Adrenal gland (tissue), 12 donors: ENCODE measurements around the gene BOD1L1. TPM values are rescaled to one million over a fixed set of nuclear protein-coding genes. Genes with fewer than 3 reads are reported as not detected.
A peak's percentile ranks its signal among the peaks of the same experiment; 100 is the strongest.

Source experiments
- DNase-seq, 7 donors: peaks; one replicate each; pipeline ENCODE4 v3.0.0-alpha.2; 2019 to 2020
- H3K27ac ChIP-seq, 5 donors: fragments of 200-600 bp; sonication (generic) in 4 of 5; 1 replicate in 3 of 5; 2 replicates in 2 of 5; pipeline versions ENCODE4 v1.5.1 to v1.8.0; 2016 to 2020; ENCODE audit warnings: mild to moderate bottlenecking in 1 of 5
- H3K27me3 ChIP-seq: fragments of 200-600 bp; 2 replicates; pipeline ENCODE4 v1.8.0; 2021
- H3K36me3 ChIP-seq, 2 donors: fragments of 200-600 bp; replicated peaks in 1 of 2; 1 replicate in 1 of 2; 2 replicates in 1 of 2; pipeline versions ENCODE4 v1.5.1 to v1.8.0; 2018 to 2022
- H3K4me1 ChIP-seq, 2 donors: fragments of 200-600 bp; replicated peaks in 1 of 2; 1 replicate in 1 of 2; 2 replicates in 1 of 2; pipeline versions ENCODE4 v1.5.1 to v1.8.0; 2018 to 2021
- H3K4me3 ChIP-seq, 4 donors: fragments of 200-600 bp; sonication (generic) in 3 of 4; one replicate each; pipeline ENCODE4 v1.5.1; 2016 to 2018
- H3K9me3 ChIP-seq, 3 donors: fragments of 200-600 bp; sonication (generic) in 1 of 3; replicated peaks in 1 of 3; 1 replicate in 2 of 3; 2 replicates in 1 of 3; pipeline versions ENCODE4 v1.5.1 to v1.8.0; 2016 to 2021
- CTCF ChIP-seq, 6 experiments: fragments of 450-650 bp in 4 of 6; fragments of 200-600 bp in 2 of 6; sonication (generic) in 1 of 6; IDR thresholded peaks; 1 replicate in 5 of 6; 2 replicates in 1 of 6; pipeline versions ENCODE4 v1.5.1 to v1.8.0; 2016 to 2021; ENCODE audit warnings: antibody characterized with exemption in 6 of 6, mild to moderate bottlenecking in 2 of 6, moderate library complexity in 1 of 6
- POLR2A ChIP-seq, 2 donors: fragments of 450-650 bp; IDR thresholded peaks; one replicate each; pipeline ENCODE4 v1.6.1; 2017; ENCODE audit warnings: antibody characterized with exemption in 2 of 2, mild to moderate bottlenecking in 2 of 2, moderate library complexity in 1 of 2
- WGBS, 4 donors: extraction: QIAGEN DNeasy Blood & Tissue Kit in 2 of 4; methylation state at CpG; one replicate each; pipeline versions ENCODE4 v1.1.5 to v1.1.7; 2013 to 2017; 5-methylcytosine and 5-hydroxymethylcytosine counted together
- intact Hi-C, 2 donors: fragments of 100-400 bp; cut with DNase I; formaldehyde crosslinking; loops; one replicate each; pipeline versions ENCODE4 v1.14.1 to v1.15.0; 2022 to 2023
- polyA plus RNA-seq, 3 donors: library from polyadenylated mRNA; stranded (reverse); fragments of 200-250 nt in 2 of 3; fragments of 350-450 nt in 1 of 3; fragmentation: Illumina TruSeq in 1 of 3; extraction: RNeasy Lipid Tissue Mini Kit (QIAGEN cat#74804) in 1 of 3; gene quantifications; one replicate each; pipeline ENCODE4 v1.2.3, GENCODE V29; 2013 to 2014
- total RNA-seq, 9 donors: library from RNA; depleted of rRNA in 4 of 9; stranded (reverse); fragments of >200 nt in 4 of 9; fragments of 120-200 nt in 1 of 9; fragmentation: NEBNext Ultra II Directional in 1 of 9; extraction: Animal tissue kit (Norgen Biotek cat#: 25700) in 1 of 9; gene quantifications; one replicate each; pipeline versions ENCODE4 v1.1.0 to v1.2.4, GENCODE V29; 2013 to 2023
- donor health status: healthy with polysubstance abuse.
- donor health status: Bipolar disorder and iron deficiency.
- donor health status: DM: yes; HTN: yes; CAD: no.
- donor health status: DM: no; HTN: no; CAD: no.
- donor health status: DM: no; HTN: no; CAD: no.
- donor health status: DM: yes; HTN: yes; CAD: no.

The BOD1L1 gene
- total and polyA plus RNA-seq, 12 donors: 7.4 to 31.0 (median 20.7) TPM

GRCh38 chr4:13599159-13599558 lies 28.4 kb downstream of the BOD1L1 start:
- DNase-seq: no peak
- no peaks in the 10 kb centered on the region for H3K27me3 ChIP-seq
- H3K36me3 ChIP-seq: peaks cover 0 to 50% of the 10 kb centered on the region in 2 donors
- no peak for TF ChIP-seq POLR2A (IDR thresholded peaks at IDR 0.05)
- TF ChIP-seq CTCF (IDR thresholded peaks at IDR 0.05): no peak
- intact Hi-C loops: no loop called here
- 71 to 80% (median 79%) methylated on average over 5 of the region's 5 CpGs for WGBS, 4 donors
- no peak overlapping the region for H3K4me3 ChIP-seq
- no peak overlapping the region for H3K27ac ChIP-seq
- no peaks in the 10 kb centered on the region for H3K9me3 ChIP-seq
- peaks cover 0 to 7% of the 10 kb centered on the region in 2 donors for H3K4me1 ChIP-seq

- Histone ChIP-seq H3K36me3 (peaks cover 0 to 41% of the 10 kb centered on the region in 2 donors), H3K4me3 (no peak overlapping the region), H3K27ac (peak overlapping the region in 1 of 5 donors; percentile 24), H3K27me3 (no peaks in the 10 kb centered on the region), H3K4me1 (peaks cover 0 to 7% of the 10 kb centered on the region in 2 donors), H3K9me3 (no peaks in the 10 kb centered on the region)
- TF ChIP-seq CTCF (IDR thresholded peaks at IDR 0.05): no peak
- no peak for TF ChIP-seq POLR2A (IDR thresholded peaks at IDR 0.05)
- intact Hi-C loops: no loop called here
- no peak for DNase-seq
Measured at GRCh38 chr4:13597604-13598003, 29.9 kb downstream of the BOD1L1 start.

GRCh38 chr4:13597141-13597540 lies 30.4 kb downstream of the BOD1L1 start:
- Histone ChIP-seq H3K4me3 (no peak overlapping the region), H3K36me3 (peaks cover 0 to 37% of the 10 kb centered on the region in 2 donors), H3K27ac (peak overlapping the region in 1 of 5 donors; percentile 24), H3K9me3 (no peaks in the 10 kb centered on the region), H3K27me3 (no peaks in the 10 kb centered on the region), H3K4me1 (peaks cover 0 to 7% of the 10 kb centered on the region in 2 donors)
- DNase-seq: no peak
- TF ChIP-seq POLR2A (IDR thresholded peaks at IDR 0.05) (no peak), CTCF (IDR thresholded peaks at IDR 0.05) (no peak)
- intact Hi-C loops: no loop called here

- no peak for TF ChIP-seq CTCF (IDR thresholded peaks at IDR 0.05)
Measured at GRCh38 chr4:13592220-13592619, 35.3 kb downstream of the BOD1L1 start.

More at GRCh38 chr4:13592220-13592619, 35.3 kb downstream of the BOD1L1 start:
- intact Hi-C loops: no loop called here
- DNase-seq: no peak
- no peaks in the 10 kb centered on the region for H3K27me3 ChIP-seq
- H3K36me3 ChIP-seq: peaks cover 0 to 53% of the 10 kb centered on the region in 2 donors
- H3K4me3 ChIP-seq: no peak overlapping the region
- H3K27ac ChIP-seq: no peak overlapping the region
- 90 to 97% (median 95%) methylated on average over 4 of the region's 4 CpGs for WGBS, 4 donors
- peaks cover 0 to under 1% of the 10 kb centered on the region in 2 donors for H3K4me1 ChIP-seq
- H3K9me3 ChIP-seq: no peaks in the 10 kb centered on the region
